GM18907 (cell line): Measurements from ENCODE around the gene IMMP2L.

Source experiments
- ATAC-seq: cut with Tn5 transposase; IDR thresholded peaks from one replicate; pipeline ENCODE4 v1.9.1; 2021; ENCODE audit warnings: mild to moderate bottlenecking, moderate library complexity; ENCODE audit not compliant: unreplicated experiment

Gene IMMP2L

GRCh38 chr7:111173990-111174389 lies 388.3 kb downstream of the IMMP2L start:
- no peak for ATAC-seq

GRCh38 chr7:111173528-111173927 lies 388.8 kb downstream of the IMMP2L start:
- no peak for ATAC-seq

- ATAC-seq = no peak
Observed at GRCh38 chr7:111172564-111173257, 389.6 kb downstream of the IMMP2L start.

DNA sequence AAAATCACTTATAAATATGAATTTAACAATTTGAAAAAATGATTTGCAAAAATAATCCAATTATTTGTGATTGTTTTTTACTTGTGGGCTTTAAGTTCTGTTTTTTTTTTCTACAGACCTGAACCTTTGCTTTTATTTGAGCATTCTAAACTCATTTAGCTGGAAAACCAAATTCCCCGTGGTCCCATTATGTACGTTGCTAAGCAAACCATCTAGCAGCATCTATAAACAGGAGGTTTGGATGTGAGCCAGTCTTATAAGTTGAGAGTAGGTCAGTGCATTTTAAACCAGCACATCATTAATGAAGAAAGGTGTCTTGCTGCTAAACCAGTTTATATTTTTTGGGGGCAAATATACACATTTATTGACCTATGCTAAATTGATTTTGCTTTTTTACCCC lies 394.1 kb downstream of the IMMP2L start:
- no peak for ATAC-seq

GRCh38 chr7:111164442-111164841 lies 397.9 kb downstream of the IMMP2L start:
- ATAC-seq = no peak

GRCh38 chr7:111162692-111163091 lies 399.6 kb downstream of the IMMP2L start:
- ATAC-seq = no peak

- no peak for ATAC-seq
Observed at GRCh38 chr7:111160297-111160696, 402.0 kb downstream of the IMMP2L start.

DNA sequence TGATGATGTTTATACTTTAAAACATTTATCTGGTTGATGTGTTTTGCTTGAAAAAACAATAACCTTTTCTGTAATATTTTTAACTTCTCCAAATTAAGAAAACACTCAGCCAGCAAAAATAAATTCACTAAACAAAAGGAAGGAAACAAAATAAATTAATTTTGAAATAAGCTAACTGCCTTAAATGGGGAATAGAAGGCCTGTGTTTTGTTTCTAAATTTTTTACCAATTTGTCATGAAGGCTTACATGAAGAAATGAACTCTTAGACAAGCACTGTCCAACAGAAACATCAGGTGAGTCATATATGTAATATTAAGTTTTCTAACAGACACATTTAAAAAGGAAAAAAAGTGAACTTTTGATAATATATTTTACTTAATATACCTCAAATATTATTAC lies 402.9 kb downstream of the IMMP2L start:
- ATAC-seq = no peak

- no peak for ATAC-seq
Observed at GRCh38 chr7:111150709-111151108, 411.6 kb downstream of the IMMP2L start.

- peak; percentile 58 for ATAC-seq
Observed at GRCh38 chr7:111147708-111148533, 414.4 kb downstream of the IMMP2L start.

DNA sequence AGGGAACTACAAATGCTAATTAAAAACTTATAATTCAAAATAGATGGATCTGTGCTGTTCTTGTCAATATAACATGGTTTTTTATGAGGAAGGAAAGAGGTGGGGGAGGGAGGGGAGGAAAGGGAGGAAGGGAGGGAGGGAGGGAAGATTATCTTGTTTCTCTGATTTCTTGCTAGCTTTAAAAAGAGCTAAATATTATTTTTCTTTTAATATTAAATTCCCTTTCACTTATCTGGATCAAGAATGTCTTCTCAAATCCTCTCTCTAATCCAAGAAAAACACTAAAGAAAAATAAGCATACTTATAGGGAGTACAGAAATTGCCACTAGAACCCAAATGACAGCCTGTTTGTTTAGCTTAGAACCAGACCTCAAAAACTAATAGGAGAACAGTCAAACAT lies 416.2 kb downstream of the IMMP2L start:
- no peak for ATAC-seq

- no peak for ATAC-seq
Observed at GRCh38 chr7:111145472-111145871, 416.8 kb downstream of the IMMP2L start.

DNA sequence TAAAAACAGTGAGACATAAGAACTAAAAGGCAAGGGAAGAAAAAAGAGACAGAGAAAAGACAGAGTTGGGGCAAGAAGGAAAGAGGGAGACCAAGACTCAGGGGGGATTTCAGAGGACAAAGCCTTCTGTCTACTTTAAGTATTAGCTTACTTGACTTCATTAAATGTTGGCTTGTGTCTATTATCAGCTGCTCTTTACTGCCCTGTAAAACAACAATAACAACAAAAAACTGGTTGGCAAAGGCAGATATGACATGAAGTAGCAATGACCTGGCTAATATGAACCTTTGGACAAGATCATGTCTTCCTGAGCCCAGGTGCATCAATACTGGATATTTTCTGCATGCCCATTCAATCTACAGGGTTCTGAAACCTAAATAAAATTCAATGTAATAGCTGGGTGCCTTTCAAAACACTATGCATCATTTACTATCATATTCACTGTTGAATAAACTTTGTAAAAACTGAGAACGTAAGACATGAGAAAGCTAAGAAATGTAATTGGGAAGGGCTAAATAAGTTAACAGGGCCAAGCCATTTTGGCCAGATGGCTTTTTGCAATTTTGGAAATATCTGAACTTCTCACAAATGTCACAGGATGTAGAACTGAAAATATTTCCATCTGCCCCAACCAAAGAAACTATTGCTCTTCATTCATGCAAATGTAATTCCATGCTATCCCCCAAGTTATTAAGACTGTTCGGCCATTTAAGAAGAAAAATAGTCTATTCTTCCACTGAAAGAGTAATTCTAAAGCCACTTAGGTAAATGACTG lies 422.0 kb downstream of the IMMP2L start:
- ATAC-seq = no peak

DNA sequence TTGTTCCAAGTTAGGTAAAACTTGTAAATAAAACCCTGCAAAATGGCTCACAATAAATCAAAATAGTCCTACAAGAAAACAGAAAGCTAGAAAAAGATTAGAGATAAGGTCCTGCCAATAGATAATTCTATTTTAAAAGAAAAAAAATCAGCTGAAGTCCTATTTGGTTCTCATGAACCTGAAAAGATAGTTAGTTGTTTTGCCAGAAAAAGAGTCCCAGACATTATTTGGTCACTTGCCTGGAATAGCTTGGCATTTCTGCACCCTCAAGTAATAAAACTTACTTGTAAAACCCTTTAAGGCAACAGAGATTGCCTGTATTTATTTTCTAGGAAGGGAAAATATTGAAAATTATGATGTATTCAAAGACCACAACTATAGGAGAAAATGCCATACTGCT lies 423.7 kb downstream of the IMMP2L start:
- no peak for ATAC-seq

- peak; percentile 98 for ATAC-seq
Observed at GRCh38 chr7:111138193-111138569, 424.1 kb downstream of the IMMP2L start.

DNA sequence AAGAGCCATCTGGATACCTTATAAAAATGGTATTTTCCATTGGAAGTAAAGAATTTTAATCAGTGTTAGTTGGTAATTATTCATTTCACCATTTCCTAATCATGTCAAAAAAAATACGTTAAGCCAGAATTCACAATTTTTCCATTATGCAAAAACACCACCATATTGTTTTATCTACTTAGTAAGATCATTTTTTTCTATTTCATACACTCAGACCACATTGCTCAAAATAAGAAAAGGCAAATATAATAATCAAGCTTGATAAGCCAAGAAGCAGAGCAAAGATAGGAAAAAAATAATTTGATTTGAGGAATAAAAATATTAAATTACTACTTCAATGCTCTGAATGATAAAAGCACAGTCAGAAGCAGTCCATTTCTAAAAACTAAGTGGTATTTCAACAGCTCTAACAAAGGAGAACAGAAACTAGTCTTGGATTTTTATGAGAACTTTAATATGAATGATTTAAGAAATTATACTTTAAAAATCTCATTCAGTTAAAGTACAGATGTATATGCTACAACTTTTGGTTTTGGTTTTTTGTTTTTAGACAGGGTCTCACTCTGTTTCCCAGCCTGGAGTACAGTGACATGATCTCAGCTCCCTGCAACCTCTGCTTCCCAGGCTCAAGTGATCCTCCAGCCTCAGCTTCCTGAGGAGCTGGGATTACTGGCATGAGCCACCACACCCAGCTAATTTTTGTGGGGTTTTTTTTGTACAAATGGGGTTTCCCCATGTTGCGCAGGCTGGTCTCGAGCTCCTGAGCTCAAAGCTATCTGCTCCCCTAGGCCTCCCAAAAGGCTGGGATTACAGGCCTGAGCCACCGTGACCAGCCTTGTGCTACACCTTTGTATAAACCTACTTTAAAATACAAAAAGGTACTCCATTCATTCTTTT lies 424.7 kb downstream of the IMMP2L start:
- ATAC-seq = peak; percentile 87

DNA sequence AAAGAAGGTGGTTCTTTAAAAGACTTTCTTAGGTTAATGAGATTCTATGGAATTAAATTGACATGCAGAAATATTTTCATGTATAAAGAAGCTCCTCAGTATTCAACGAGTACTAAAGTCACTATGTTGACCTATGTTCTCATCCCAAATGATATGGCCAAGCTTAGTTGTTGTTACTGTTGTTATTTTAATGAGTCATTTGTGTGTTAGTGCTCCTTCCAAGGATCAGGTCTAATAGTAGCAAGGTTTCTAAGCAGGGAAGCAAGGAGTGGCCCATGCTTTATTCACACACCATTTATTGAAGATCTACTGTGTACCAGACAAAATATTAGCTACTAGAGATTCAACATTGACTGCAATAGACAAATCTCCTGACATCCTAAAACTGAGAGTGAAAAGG lies 429.5 kb downstream of the IMMP2L start:
- no peak for ATAC-seq

- ATAC-seq = no peak
Observed at GRCh38 chr7:111129435-111129834, 432.9 kb downstream of the IMMP2L start.

DNA sequence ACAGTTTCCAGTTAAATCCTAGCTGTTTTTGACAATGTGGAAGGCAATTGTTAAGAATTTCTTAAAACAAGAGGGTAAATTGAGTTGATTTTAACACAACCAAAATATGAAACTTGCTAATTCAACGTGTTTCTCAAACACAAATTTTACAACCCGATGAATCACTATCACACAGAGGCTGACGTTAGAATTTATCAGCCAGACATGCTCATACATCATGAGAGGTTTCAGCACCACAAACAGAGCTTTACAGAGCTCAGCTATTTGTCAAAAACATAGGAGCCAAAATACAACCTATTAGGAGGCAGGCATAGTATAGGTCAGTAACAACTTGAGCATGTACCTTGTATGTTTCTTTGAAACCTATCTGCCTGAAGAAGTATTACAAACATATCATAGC lies 435.3 kb downstream of the IMMP2L start:
- no peak for ATAC-seq

GRCh38 chr7:111115966-111116365 lies 446.3 kb downstream of the IMMP2L start:
- no peak for ATAC-seq
